ENCODE results near the gene BLOC1S4.

DNA sequence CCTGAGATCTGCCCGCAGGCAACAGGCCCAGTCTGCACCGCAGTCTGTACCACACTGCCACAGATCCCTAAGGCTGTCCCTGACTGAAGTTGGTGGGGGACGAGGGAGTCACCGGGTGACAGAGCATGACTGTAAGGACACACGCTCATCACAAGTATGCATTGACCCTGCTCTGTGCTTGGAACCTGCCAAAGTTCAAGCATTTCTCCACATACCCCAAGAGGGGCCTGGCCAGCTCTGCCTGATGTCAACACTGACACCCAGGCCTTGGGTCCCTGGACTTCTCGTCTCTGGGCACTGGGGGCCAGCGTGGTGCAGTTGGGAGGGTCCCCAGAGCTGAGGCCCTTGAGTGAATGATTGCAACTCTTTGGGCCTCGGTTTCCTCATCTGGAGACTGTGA is 7.9 kb downstream of the BLOC1S4 start:
- TF ChIP-seq, protein P1, sequence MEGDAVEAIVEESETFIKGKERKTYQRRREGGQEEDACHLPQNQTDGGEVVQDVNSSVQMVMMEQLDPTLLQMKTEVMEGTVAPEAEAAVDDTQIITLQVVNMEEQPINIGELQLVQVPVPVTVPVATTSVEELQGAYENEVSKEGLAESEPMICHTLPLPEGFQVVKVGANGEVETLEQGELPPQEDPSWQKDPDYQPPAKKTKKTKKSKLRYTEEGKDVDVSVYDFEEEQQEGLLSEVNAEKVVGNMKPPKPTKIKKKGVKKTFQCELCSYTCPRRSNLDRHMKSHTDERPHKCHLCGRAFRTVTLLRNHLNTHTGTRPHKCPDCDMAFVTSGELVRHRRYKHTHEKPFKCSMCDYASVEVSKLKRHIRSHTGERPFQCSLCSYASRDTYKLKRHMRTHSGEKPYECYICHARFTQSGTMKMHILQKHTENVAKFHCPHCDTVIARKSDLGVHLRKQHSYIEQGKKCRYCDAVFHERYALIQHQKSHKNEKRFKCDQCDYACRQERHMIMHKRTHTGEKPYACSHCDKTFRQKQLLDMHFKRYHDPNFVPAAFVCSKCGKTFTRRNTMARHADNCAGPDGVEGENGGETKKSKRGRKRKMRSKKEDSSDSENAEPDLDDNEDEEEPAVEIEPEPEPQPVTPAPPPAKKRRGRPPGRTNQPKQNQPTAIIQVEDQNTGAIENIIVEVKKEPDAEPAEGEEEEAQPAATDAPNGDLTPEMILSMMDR (conservative IDR thresholded peaks at IDR 0.05; ENCODE audit: low read length): no peak
- TF ChIP-seq EZH2phosphoT487 (IDR thresholded peaks at IDR 0.05; ENCODE audit: borderline replicate concordance): no peak

Data from Loucy (cell line).